Mesothelial cell of epicardium (in vitro differentiated cells): ENCODE measurements around the gene SHISA7. TPM values are rescaled to one million over a fixed set of nuclear protein-coding genes. Genes with fewer than 3 reads are reported as not detected.
"Not testable (repeated sequence)": the region's sequence is repeated elsewhere in the genome, so short reads cannot be mapped to it uniquely, and the experiment has no call there.

ENCODE experiments used
- DNase-seq, 2 experiments: peaks; one replicate each; pipeline ENCODE4 v3.0.0; 2021; ENCODE audit warnings: low spot score in 2 of 2; ENCODE audit not compliant: unreplicated experiment in 2 of 2
- H3K27ac Mint-ChIP-seq: 2 replicates; pipeline ENCODE4 v1.8.0; 2021; ENCODE audit warnings: mixed read lengths
- H3K27me3 Mint-ChIP-seq: 2 replicates; pipeline ENCODE4 v1.8.0; 2021; ENCODE audit warnings: low read depth, mixed read lengths
- H3K36me3 Mint-ChIP-seq: 2 replicates; pipeline ENCODE4 v1.8.0; 2021; ENCODE audit warnings: mixed read lengths
- H3K4me1 Mint-ChIP-seq: 2 replicates; pipeline ENCODE4 v1.8.0; 2021; ENCODE audit warnings: mixed read lengths
- H3K4me3 Mint-ChIP-seq: 2 replicates; pipeline ENCODE4 v1.8.0; 2021; ENCODE audit warnings: mild to moderate bottlenecking, moderate library complexity, mixed read lengths
- H3K9me3 Mint-ChIP-seq: 2 replicates; pipeline ENCODE4 v1.8.0; 2021; ENCODE audit warnings: mixed read lengths
- total RNA-seq: library from RNA; stranded (reverse); gene quantifications from 3 replicates; pipeline ENCODE4 v1.2.1, GENCODE V29; 2021
- TF ChIP-seq, protein P1 (sequence below): fragments of 200-600 bp; sonication (generic); IDR thresholded peaks from one replicate; pipeline ENCODE4 v1.5.0; 2021; ENCODE audit warnings: antibody characterized with exemption; ENCODE audit not compliant: unreplicated experiment

Gene SHISA7
- total RNA-seq, 1 donor from 2014 or later: 0.04 TPM

DNA sequence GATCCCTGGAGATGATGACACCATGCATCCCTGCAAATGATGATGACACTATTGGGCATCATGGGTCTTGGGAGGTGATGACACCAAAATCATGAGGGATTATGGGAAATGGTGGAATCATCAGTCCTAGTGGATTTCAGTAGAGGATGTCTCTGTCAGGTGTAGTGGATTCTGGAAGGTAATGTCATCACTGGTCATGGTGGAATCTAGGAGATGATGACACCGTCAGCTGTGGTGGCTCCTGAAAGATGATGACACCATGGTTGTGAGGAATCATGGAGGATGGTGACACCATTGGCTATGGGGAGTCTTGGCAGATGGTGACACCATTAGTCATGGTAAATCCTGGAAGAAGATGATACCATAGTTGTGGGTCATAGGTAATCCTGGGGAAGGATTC lies 11.9 kb downstream of the SHISA7 start:
- H3K36me3 Mint-ChIP-seq: no peaks in the 10 kb centered on the region
- no peak for DNase-seq
- no peaks in the 10 kb centered on the region for H3K4me1 Mint-ChIP-seq
- peaks cover 10% of the 10 kb centered on the region for H3K27me3 Mint-ChIP-seq
- no peak overlapping the region for H3K4me3 Mint-ChIP-seq
- H3K9me3 Mint-ChIP-seq: peaks cover 5% of the 10 kb centered on the region
- no peak overlapping the region for H3K27ac Mint-ChIP-seq
- TF ChIP-seq, protein P1, sequence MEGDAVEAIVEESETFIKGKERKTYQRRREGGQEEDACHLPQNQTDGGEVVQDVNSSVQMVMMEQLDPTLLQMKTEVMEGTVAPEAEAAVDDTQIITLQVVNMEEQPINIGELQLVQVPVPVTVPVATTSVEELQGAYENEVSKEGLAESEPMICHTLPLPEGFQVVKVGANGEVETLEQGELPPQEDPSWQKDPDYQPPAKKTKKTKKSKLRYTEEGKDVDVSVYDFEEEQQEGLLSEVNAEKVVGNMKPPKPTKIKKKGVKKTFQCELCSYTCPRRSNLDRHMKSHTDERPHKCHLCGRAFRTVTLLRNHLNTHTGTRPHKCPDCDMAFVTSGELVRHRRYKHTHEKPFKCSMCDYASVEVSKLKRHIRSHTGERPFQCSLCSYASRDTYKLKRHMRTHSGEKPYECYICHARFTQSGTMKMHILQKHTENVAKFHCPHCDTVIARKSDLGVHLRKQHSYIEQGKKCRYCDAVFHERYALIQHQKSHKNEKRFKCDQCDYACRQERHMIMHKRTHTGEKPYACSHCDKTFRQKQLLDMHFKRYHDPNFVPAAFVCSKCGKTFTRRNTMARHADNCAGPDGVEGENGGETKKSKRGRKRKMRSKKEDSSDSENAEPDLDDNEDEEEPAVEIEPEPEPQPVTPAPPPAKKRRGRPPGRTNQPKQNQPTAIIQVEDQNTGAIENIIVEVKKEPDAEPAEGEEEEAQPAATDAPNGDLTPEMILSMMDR: no peak

DNA sequence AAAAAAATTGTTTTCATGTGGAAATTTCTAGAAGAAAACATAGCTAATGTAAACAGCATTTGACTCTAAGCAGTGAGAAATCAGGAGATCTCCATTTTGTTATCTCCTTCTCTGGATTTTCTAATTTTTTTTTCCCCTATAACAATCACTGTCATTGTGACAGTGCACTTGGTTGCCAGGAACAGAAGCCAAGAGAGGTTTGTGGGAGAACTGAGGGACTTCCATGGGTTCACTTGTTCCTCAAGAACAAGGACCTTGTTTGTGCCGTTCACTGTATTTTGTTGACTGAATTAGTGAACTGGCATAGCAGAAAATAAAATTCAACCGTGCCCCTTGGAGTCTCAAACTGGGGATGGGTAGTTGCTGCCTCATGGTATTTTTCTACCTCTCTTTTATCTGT lies 17.1 kb downstream of the SHISA7 start:
- peaks cover 1% of the 10 kb centered on the region for H3K9me3 Mint-ChIP-seq
- DNase-seq: no peak
- no peaks in the 10 kb centered on the region for H3K36me3 Mint-ChIP-seq
- no peak overlapping the region for H3K4me3 Mint-ChIP-seq
- no peak overlapping the region for H3K27ac Mint-ChIP-seq
- H3K4me1 Mint-ChIP-seq: no peaks in the 10 kb centered on the region
- peaks cover 34% of the 10 kb centered on the region for H3K27me3 Mint-ChIP-seq
- TF ChIP-seq, protein P1: no peak

DNA sequence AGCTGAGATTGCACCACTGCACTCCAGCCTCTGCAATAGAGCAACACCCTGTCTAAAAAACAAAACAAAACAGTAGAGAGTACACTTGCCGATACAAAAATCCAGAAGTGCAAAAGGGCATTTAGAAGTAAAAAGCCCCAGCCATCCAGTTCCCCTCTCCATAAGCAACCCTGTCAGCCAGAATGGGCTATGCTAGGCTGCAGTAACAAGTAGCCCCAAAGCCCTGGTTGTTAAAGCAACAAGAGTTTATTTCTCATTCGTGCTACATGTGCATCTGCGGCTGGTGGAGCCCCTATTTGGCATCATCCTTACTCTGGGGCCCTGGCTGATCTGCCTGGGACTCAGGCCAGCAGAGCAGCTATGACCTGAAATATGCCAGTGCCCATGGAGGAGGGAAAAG lies 18.6 kb downstream of the SHISA7 start:
- TF ChIP-seq, protein P1: no peak
- Mint-ChIP-seq H3K27ac (no peak overlapping the region), H3K36me3 (no peaks in the 10 kb centered on the region), H3K27me3 (peaks cover 45% of the 10 kb centered on the region), H3K9me3 (no peaks in the 10 kb centered on the region), H3K4me3 (no peak overlapping the region), H3K4me1 (no peaks in the 10 kb centered on the region)
- no peak for DNase-seq

DNA sequence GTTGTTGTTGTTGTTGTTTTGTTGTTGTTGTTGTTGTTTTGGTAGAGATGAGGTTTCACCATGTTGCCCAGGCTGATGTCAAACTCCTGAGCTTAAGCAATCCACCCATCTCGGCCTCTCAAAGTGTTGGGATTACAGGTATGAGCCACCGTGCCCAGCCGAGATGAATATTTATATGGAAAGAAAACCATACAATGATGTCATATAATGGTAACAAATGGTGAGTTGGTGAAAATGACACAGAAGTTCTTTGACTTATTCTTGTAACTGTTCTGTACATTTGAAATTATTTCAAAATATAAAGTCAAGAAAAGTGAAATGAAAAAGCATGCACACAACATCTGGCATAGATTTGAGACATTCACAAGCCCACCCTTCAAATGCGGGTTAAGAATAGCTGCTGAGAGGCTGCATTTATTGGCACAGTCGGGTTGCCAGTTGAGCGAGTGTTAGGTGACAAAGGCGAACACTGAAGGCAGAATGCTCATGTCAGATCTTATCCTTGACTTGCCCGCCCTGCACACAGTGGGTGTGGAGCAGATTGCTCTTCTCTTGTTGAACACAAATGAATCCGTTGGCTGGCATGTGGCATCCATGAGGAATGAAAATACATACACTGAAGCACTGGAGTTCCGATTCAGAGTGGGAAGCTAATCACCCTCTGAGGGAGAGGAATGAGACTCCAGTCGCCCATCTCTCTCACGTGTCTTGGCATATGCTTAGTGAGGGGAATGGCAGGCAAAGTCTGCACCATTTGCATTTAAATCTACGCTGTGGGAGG lies 19.7 kb downstream of the SHISA7 start:
- Mint-ChIP-seq H3K9me3 (no peaks in the 10 kb centered on the region), H3K4me3 (no peak overlapping the region), H3K27me3 (peaks cover 43% of the 10 kb centered on the region), H3K4me1 (no peaks in the 10 kb centered on the region), H3K27ac (no peak overlapping the region), H3K36me3 (no peaks in the 10 kb centered on the region)
- no peak for DNase-seq
- TF ChIP-seq, protein P1: no peak

DNA sequence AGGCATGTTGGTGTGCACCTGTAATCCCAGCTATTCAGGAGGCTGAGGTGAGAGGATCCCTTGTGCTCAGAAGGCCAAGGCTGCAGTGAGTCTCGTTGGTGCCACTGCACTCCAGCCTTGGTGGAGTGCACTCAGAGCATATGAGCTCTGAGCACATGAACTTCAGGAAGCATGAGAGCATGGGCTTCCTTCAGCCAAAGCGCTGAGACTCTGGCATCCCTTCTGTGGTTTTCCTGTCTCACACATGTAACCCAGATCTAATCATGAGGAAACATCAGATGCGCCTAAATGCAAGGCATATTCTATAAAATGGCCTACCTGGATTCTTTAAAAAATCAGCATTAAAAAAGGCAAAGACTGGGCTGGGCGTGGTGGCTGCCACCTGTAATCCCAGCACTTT lies 21.8 kb downstream of the SHISA7 start:
- not testable (repeated sequence) for H3K36me3 Mint-ChIP-seq, H3K4me3 Mint-ChIP-seq, H3K4me1 Mint-ChIP-seq, H3K9me3 Mint-ChIP-seq, DNase-seq, H3K27ac Mint-ChIP-seq
- H3K27me3 Mint-ChIP-seq: peaks cover 45% of the 10 kb centered on the region

DNA sequence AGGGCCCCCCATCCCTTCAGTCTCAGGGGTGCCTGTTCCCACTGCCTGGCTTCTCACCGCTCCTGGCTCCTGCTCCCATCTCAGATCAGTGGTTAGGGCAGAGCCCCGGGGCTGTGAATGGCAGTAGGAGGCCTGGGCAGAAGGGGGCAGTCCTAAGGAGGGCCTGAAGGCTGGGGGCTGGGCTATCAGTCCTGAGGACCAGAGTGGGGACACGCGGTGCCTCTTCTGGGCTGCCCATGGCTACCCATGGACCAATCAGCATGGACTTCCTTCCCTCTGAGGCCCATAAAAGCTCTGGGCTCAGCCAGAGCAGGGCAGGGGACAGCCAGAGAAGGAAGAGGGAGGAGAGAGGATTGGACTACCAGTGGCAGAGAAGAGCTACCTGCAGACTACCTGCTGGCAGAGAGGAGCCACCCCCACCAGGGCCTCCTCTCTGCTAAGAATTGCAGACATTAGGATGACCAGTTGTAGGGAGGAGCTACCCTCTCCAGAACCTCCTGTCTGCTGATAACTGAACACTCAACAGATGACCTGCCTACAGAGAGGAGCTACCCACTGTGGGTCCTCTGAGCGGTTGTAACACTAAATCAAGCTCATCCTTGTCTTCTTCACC lies 23.4 kb downstream of the SHISA7 start:
- no peak overlapping the region for H3K27ac Mint-ChIP-seq
- TF ChIP-seq, protein P1: no peak
- no peaks in the 10 kb centered on the region for H3K4me1 Mint-ChIP-seq
- no peaks in the 10 kb centered on the region for H3K36me3 Mint-ChIP-seq
- no peak overlapping the region for H3K4me3 Mint-ChIP-seq
- H3K27me3 Mint-ChIP-seq: peaks cover 38% of the 10 kb centered on the region
- DNase-seq: no peak
- H3K9me3 Mint-ChIP-seq: no peaks in the 10 kb centered on the region
